GM23338 (cell line): ENCODE data around the gene TRAK1. TPM values are rescaled to one million over a fixed set of nuclear protein-coding genes. Genes with fewer than 3 reads are reported as not detected.

Source experiments
- ATAC-seq: fragments of 200-7000 bp; cut with Tn5 transposase; 3 replicates; pipeline ENCODE4 v1.9.1; 2020
- DNase-seq: peaks from one replicate; pipeline ENCODE4 v3.0.0-alpha.2; 2015; ENCODE audit warnings: low spot score
- H2AFZ ChIP-seq: fragments of 200-600 bp; sonication (generic); 2 replicates; pipeline ENCODE4 v1.8.0; 2016; ENCODE audit warnings: antibody characterized with exemption, mild to moderate bottlenecking, moderate library complexity
- H3F3A ChIP-seq: fragments of 200-600 bp; sonication (generic); replicated peaks from 2 replicates; pipeline ENCODE4 v1.8.0; 2017; ENCODE audit warnings: antibody characterized with exemption, mixed run types, low read depth
- H3K27ac ChIP-seq: fragments of 200-600 bp; sonication (generic); 2 replicates; pipeline ENCODE4 v1.6.1; 2016; ENCODE audit warnings: low read depth
- H3K27me3 ChIP-seq: fragments of 200-600 bp; sonication (generic); 2 replicates; pipeline ENCODE4 v1.8.0; 2016; ENCODE audit warnings: mild to moderate bottlenecking, mixed run types, moderate library complexity; ENCODE audit not compliant: insufficient read depth
- H3K36me3 ChIP-seq: fragments of 200-600 bp; sonication (generic); 2 replicates; pipeline ENCODE4 v1.8.0; 2016; ENCODE audit warnings: mild to moderate bottlenecking; ENCODE audit not compliant: insufficient read depth
- H3K4me1 ChIP-seq: fragments of 200-600 bp; sonication (generic); 2 replicates; pipeline ENCODE4 v1.8.0; 2016; ENCODE audit warnings: mild to moderate bottlenecking, moderate library complexity; ENCODE audit not compliant: insufficient read depth
- H3K4me2 ChIP-seq: fragments of 200-600 bp; sonication (generic); 2 replicates; pipeline ENCODE4 v1.7.1; 2017; ENCODE audit warnings: mixed run types
- H3K4me3 ChIP-seq: fragments of 200-600 bp; sonication (generic); 2 replicates; pipeline ENCODE4 v1.6.1; 2016; ENCODE audit warnings: mixed run types
- H3K79me2 ChIP-seq: fragments of 200-600 bp; sonication (generic); replicated peaks from 2 replicates; pipeline ENCODE4 v1.8.0; 2017; ENCODE audit warnings: mild to moderate bottlenecking; ENCODE audit not compliant: insufficient read depth
- H3K9me2 ChIP-seq: fragments of 200-600 bp; sonication (generic); 2 replicates; pipeline ENCODE4 v1.8.0; 2017; ENCODE audit not compliant: insufficient read depth
- H4K20me1 ChIP-seq: fragments of 200-600 bp; sonication (generic); replicated peaks from 2 replicates; pipeline ENCODE4 v1.8.0; 2017; ENCODE audit warnings: mild to moderate bottlenecking; ENCODE audit not compliant: insufficient read depth
- H3K27ac Mint-ChIP-seq: 2 replicates; pipeline ENCODE4 v1.8.0; 2020; ENCODE audit warnings: inconsistent platforms, mild to moderate bottlenecking, moderate library complexity, mixed read lengths
- H3K27me3 Mint-ChIP-seq: 3 replicates; pipeline ENCODE4 v1.8.0; 2022; ENCODE audit warnings: low read depth, mild to moderate bottlenecking, moderate library complexity, mixed read lengths, inconsistent platforms; ENCODE audit not compliant: insufficient read depth, poor library complexity
- H3K36me3 Mint-ChIP-seq: 3 replicates; pipeline ENCODE4 v1.8.0; 2021; ENCODE audit warnings: low read depth, mild to moderate bottlenecking, inconsistent platforms, moderate library complexity, mixed read lengths
- H3K4me1 Mint-ChIP-seq: 3 replicates; pipeline ENCODE4 v1.8.0; 2020; ENCODE audit warnings: mild to moderate bottlenecking, inconsistent platforms, mixed read lengths
- H3K4me3 Mint-ChIP-seq: 3 replicates; pipeline ENCODE4 v1.8.0; 2021; ENCODE audit warnings: moderate library complexity, mild to moderate bottlenecking, inconsistent platforms, mixed read lengths
- H3K9me3 Mint-ChIP-seq: 3 replicates; pipeline ENCODE4 v1.8.0; 2020; ENCODE audit warnings: moderate library complexity, mild to moderate bottlenecking, inconsistent platforms, mixed read lengths
- EZH2 ChIP-seq: fragments of 200-600 bp; sonication (generic); IDR thresholded peaks from one replicate; pipeline ENCODE4 v1.8.0; 2017; ENCODE audit warnings: antibody characterized with exemption, mild to moderate bottlenecking, low read depth; ENCODE audit not compliant: unreplicated experiment
- EZH2phosphoT487 ChIP-seq: fragments of 200-600 bp; sonication (generic); IDR thresholded peaks from one replicate; pipeline ENCODE4 v1.8.1; 2018; ENCODE audit warnings: antibody characterized with exemption; ENCODE audit not compliant: unreplicated experiment
- NANOG ChIP-seq: IDR thresholded peaks from 2 replicates; pipeline ENCODE4 v1.6.1; 2016; ENCODE audit warnings: antibody characterized with exemption, borderline replicate concordance
- REST ChIP-seq: IDR thresholded peaks from one replicate; pipeline ENCODE4 v1.6.1; 2018; ENCODE audit warnings: antibody characterized with exemption; ENCODE audit not compliant: unreplicated experiment
- polyA plus RNA-seq: library from polyadenylated mRNA; unstranded; fragments of >200 nt; fragmentation: Nextera tagmentation; extraction: Ambion mirVana; gene quantifications from 2 replicates; pipeline ENCODE4 v1.2.1, GENCODE V29; 2016
- total RNA-seq: library from RNA; depleted of rRNA; stranded (reverse); fragments of >200 nt; shearing (Covaris generic); gene quantifications from 2 replicates; pipeline ENCODE4 v1.2.3, GENCODE V29; 2014

Gene TRAK1
- total and polyA plus RNA-seq, 2 experiments from 2014 or later, result 13.4 to 47.4 TPM

- H3K27me3 Mint-ChIP-seq, result peaks cover 6% of the 10 kb centered on the region
- peaks cover 53% of the 10 kb centered on the region for H3K4me1 Mint-ChIP-seq
- no peaks in the 10 kb centered on the region for H3F3A ChIP-seq
- H3K4me2 ChIP-seq, result 0 out of 2 replicates have a peak overlapping the region, but pooled peaks have one; percentile 4
- H3K4me1 ChIP-seq, result peaks cover 39% of the 10 kb centered on the region
- H2AFZ ChIP-seq, result no peak overlapping the region
- H3K79me2 ChIP-seq, result peaks cover 41% of the 10 kb centered on the region
- peak overlapping the region; percentile 22; the same call in 1 of the 2 replicates for H3K27ac Mint-ChIP-seq
- no peak for TF ChIP-seq EZH2phosphoT487
- TF ChIP-seq REST, result no peak
- no peak for TF ChIP-seq EZH2
- H4K20me1 ChIP-seq, result no peaks in the 10 kb centered on the region
- no peaks in the 10 kb centered on the region for H3K9me2 ChIP-seq
- no peaks in the 10 kb centered on the region for H3K36me3 Mint-ChIP-seq
- peak overlapping the region; percentile 86 for H3K27ac ChIP-seq
- H3K4me3 Mint-ChIP-seq, result no peak overlapping the region
- no peaks in the 10 kb centered on the region for H3K9me3 Mint-ChIP-seq
- H3K36me3 ChIP-seq, result no peaks in the 10 kb centered on the region
- DNase-seq, result no peak
- ATAC-seq, result no peak
- H3K4me3 ChIP-seq, result no peak overlapping the region
- no peaks in the 10 kb centered on the region for H3K27me3 ChIP-seq
Measured at GRCh38 chr3:42061025-42061712, 30.0 kb upstream of the TRAK1 start.

- DNase-seq (peak; percentile 74), ATAC-seq (peak; percentile 26)
- peak overlapping the region; percentile 86 for H3K27ac ChIP-seq
- no peak overlapping the region for H3K4me3 Mint-ChIP-seq
- no peak for TF ChIP-seq NANOG
- no peak for TF ChIP-seq EZH2phosphoT487
- 0 out of 2 replicates have a peak overlapping the region, but pooled peaks have one; percentile 4 for H3K4me2 ChIP-seq
- peaks cover 6% of the 10 kb centered on the region for H3K27me3 Mint-ChIP-seq
- H2AFZ ChIP-seq, result no peak overlapping the region
- peaks cover 34% of the 10 kb centered on the region for H3K79me2 ChIP-seq
- H3K36me3 ChIP-seq, result no peaks in the 10 kb centered on the region
- peaks cover 35% of the 10 kb centered on the region for H3K4me1 ChIP-seq
- no peaks in the 10 kb centered on the region for H3K9me3 Mint-ChIP-seq
- H3K4me3 ChIP-seq, result no peak overlapping the region
- H3K9me2 ChIP-seq, result no peaks in the 10 kb centered on the region
- H4K20me1 ChIP-seq, result no peaks in the 10 kb centered on the region
- no peaks in the 10 kb centered on the region for H3F3A ChIP-seq
- peak overlapping the region; percentile 22; the same call in 1 of the 2 replicates for H3K27ac Mint-ChIP-seq
- no peaks in the 10 kb centered on the region for H3K27me3 ChIP-seq
- H3K4me1 Mint-ChIP-seq, result peaks cover 58% of the 10 kb centered on the region
- H3K36me3 Mint-ChIP-seq, result no peaks in the 10 kb centered on the region
Measured at GRCh38 chr3:42061713-42062380, 29.3 kb upstream of the TRAK1 start.
